Stimulated activated CD8-positive, alpha-beta memory T cell treated with anti-CD3 and anti-CD28 coated beads, Interleukin-4, amount 100 ng/mL, for 48 hours (primary cell): ENCODE data around the gene POLR2J2.
"Not testable (repeated sequence)": the region's sequence is repeated elsewhere in the genome, so short reads cannot be mapped to it uniquely, and the experiment has no call there.

ENCODE experiments used
- DNase-seq: peaks from one replicate; pipeline ENCODE4 v3.0.0-alpha.2; 2020

The POLR2J2 gene

GRCh38 chr7:102667523-102667922 is 3.9 kb downstream of the POLR2J2 start:
- not testable (repeated sequence) for DNase-seq

DNA sequence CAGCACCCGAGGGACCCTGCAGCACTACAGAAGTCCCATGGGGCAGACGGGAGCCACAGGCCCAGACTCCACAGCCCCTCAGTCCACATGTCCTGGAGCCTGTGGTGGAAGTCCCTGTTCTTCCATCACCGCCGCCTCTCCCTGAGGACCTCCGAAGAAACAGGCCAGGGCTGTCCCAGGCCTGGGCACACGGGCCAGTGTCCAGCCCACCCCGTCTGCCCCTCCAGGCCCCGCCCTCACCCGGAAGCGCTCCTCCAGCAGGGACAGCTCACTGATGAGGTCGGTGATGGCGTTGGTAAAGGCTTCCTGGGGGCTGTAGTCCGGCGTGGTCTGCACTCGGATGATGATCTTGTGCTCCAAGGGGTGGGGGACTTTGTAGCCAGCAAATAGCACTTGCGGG is 4.6 kb downstream of the POLR2J2 start:
- DNase-seq, result not testable (repeated sequence)

GRCh38 chr7:102664765-102665164 is 6.7 kb downstream of the POLR2J2 start:
- DNase-seq, result not testable (repeated sequence)

DNA sequence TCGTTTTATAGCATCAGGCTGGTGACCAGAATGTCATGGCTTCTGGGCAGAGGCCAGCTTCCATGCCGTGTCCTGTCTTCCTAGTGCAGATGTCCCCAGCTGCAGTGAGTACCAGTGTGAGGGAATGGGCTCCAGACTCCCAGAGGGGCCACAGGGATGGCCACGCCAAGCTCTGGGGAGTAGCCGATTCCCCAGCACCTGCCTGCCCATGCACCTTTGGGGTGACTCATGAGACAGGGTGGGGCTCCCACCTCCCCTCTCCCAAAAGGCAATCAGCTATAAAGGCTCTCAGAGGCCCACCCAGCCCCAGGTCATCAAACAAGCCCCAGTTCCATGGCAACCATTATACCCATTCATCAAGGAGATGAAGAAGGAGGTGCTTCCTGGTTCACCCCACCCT is 21.5 kb downstream of the POLR2J2 start, which contains the start of gene SPDYE2B:
Gene SPDYE2B, plus strand, starts transcription at position 396 of the 400 bp plus-strand sequence. CDS start 2,030 bp downstream, outside the sequence.
- DNase-seq, result not testable (repeated sequence)

GRCh38 chr7:102647813-102648212 is 23.6 kb downstream of the POLR2J2 start:
- DNase-seq, result not testable (repeated sequence)

GRCh38 chr7:102643404-102643803 is 28.1 kb downstream of the POLR2J2 start:
- DNase-seq, result not testable (repeated sequence)

DNA sequence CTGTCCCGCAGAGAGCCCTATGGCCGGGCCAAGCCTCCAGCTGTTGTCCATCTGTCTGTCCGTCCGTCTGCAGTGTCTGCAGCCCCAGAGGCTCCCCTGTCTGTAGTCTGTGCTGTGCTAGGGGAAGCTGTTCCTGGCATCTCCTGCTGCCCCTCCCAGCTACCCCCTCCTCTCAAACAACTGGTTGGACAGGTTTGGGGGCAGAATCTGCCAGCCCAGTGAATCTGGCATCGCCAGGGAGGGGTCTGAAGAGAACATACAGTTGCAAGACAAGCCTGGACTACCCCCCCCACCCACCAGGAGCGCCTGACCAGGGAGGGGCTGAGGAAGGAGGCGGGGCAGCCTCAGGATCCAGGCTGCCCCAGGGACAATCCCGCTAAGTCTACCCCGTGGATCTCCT is 28.8 kb downstream of the POLR2J2 start, which contains the start of gene UPK3BL1:
Gene UPK3BL1, minus strand, starts transcription at position 101 of the 400 bp plus-strand sequence. Its CDS starts 50 bp downstream, at position 51.
- DNase-seq, result not testable (repeated sequence)

- DNase-seq, result not testable (repeated sequence)
Observed at GRCh38 chr7:102638848-102639247, 32.6 kb downstream of the POLR2J2 start.

- DNase-seq, result not testable (repeated sequence)
Observed at GRCh38 chr7:102636956-102637355, 34.5 kb downstream of the POLR2J2 start.

- not testable (repeated sequence) for DNase-seq
Observed at GRCh38 chr7:102635354-102635753, 36.1 kb downstream of the POLR2J2 start.

DNA sequence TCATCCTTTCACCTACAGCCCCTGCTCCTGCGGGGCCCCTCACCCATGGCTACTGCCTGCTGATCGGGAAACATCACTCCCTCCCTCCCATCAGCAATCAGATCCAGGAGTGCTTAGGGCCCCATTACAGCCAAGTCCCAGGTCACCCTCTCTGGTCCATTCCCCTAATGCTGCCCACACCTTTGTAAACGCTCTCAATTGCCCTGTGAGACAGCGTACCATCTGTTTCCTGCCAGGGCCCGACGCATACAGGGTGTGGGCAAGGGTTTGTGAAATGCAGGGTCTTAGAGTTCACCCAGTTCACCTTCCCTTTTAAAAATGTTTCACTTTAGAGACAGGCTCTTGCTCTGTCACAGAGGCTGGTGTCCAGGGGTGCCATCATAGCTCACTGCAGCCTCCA is 37.2 kb downstream of the POLR2J2 start:
- DNase-seq, result not testable (repeated sequence)

DNA sequence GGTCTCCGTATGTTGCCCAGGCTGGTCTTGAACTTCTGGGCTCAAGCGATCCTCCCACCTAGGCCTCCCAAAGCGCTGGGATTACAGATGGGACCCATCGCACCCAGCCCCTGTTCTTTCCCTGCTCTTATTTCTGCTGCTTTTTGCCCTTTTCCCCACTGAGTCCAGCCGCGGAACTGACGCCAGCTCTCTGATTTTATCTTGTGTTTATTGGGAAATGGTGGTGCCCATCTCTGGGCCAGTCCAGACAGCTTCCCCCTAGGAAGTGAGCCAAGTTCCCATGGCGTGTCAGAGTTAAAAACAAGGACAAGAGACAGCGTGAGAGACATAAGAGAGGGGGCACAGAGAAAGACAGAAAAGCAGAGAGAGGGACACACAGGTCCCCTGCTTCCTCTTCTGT is 40.8 kb downstream of the POLR2J2 start:
- not testable (repeated sequence) for DNase-seq

- DNase-seq, result not testable (repeated sequence)
Observed at GRCh38 chr7:102627271-102627904, 44.1 kb downstream of the POLR2J2 start.

DNA sequence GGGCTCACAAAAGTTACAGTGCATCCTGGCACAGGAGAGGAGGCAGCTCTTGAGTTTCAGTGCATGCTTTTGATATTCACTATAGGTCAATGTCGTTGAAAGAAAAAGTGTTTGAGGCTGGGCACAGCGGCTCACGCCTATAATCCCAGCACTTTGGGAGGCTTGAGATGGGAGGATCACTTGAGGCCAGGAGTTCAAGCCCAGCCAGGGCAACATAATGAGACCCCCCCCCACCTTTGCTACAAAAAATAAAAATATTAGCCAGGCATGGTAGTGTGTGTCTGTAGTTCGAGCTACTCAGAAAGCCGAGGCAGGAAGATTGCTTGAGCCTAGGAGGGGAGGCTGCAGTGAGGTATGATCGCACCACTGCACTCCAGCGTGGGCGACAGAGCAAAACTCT is 53.3 kb downstream of the POLR2J2 start:
- not testable (repeated sequence) for DNase-seq

DNA sequence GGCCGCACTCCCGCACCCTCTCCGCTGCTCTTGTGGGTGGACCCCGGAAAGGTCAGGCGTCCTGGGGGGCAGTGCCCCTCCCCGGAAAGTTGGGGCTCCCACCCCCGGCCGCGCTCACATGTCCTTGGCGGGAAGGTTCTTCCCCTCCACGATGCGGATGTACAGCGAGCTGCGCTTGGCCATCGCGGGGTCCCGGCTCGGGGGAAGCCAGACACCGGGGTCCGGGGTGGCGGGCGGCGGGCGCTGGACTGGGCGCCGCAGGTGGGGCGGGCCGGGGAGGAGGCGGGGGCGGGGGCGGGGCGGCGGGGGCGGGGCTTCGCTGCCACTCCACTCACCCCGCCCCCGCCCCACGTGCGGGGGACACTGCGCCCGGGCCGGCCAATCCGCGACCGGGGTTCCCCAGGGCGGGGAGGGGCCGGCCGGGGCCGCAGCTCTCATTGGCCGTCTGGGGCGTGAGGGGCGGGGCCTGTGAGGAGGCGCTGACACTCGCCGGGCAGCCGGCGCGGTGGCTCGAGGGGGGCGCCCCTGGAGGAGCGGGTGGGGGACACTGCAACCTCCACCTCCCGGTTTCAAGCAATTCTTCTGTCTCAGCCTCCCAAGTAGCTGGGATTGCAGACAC is 54.8 kb downstream of the POLR2J2 start, which contains the start of gene RASA4:
Gene RASA4, minus strand, starts transcription at position 250 of the 619 bp plus-strand sequence. Its CDS starts 67 bp downstream, at position 183.
- DNase-seq, result peak; percentile 56
